Skeletal muscle tissue (tissue), 4 donors: ENCODE measurements around the gene TRIB2. TPM values are rescaled to one million over a fixed set of nuclear protein-coding genes. Genes with fewer than 3 reads are reported as not detected.

Experiments
- H3K27ac ChIP-seq: one replicate; pipeline ENCODE4 v1.7.0; 2013; ENCODE audit warnings: mild to moderate bottlenecking, low read depth, low read length, inconsistent platforms
- H3K27me3 ChIP-seq, 3 donors: one replicate each; pipeline ENCODE4 v1.7.0; 2013; ENCODE audit warnings: low read length in 3 of 3; ENCODE audit not compliant: control insufficient read depth in 3 of 3, insufficient read depth in 3 of 3
- H3K36me3 ChIP-seq, 3 donors: one replicate each; pipeline ENCODE4 v1.7.0; 2013; ENCODE audit warnings: low read length in 3 of 3; ENCODE audit not compliant: control insufficient read depth in 3 of 3, insufficient read depth in 3 of 3
- H3K4me1 ChIP-seq, 3 donors: one replicate each; pipeline ENCODE4 v1.7.0; 2013; ENCODE audit warnings: low read length in 3 of 3, mild to moderate bottlenecking in 3 of 3; ENCODE audit not compliant: control insufficient read depth in 3 of 3, insufficient read depth in 3 of 3
- H3K4me3 ChIP-seq, 3 donors: one replicate each; pipeline ENCODE4 v1.7.0; 2013; ENCODE audit warnings: low read length in 3 of 3
- H3K9ac ChIP-seq, 3 donors: one replicate each; pipeline ENCODE4 v1.7.0; 2013; ENCODE audit warnings: low read length in 3 of 3, mild to moderate bottlenecking in 3 of 3, moderate library complexity in 2 of 3, low read depth in 1 of 3
- H3K9me3 ChIP-seq, 3 donors: one replicate each; pipeline ENCODE4 v1.7.0; 2013; ENCODE audit warnings: low read length in 3 of 3; ENCODE audit not compliant: control insufficient read depth in 3 of 3
- total RNA-seq: library from RNA; depleted of rRNA; stranded (reverse); fragments of >200 nt; gene quantifications from one replicate; pipeline ENCODE4 v1.2.3, GENCODE V29; 2014
- donor health status: Osteomylitis.

The TRIB2 gene
- total RNA-seq, 1 donor from 2014 or later = 38.1 TPM

- H3K4me1 ChIP-seq = peaks cover 31 to 57% (median 45%) of the 10 kb centered on the region in 3 donors
- H3K9me3 ChIP-seq = no peaks in the 10 kb centered on the region
- H3K4me3 ChIP-seq = no peak overlapping the region
- H3K9ac ChIP-seq = no peak overlapping the region
- H3K27me3 ChIP-seq = no peaks in the 10 kb centered on the region
- peak overlapping the region; percentile 38 for H3K27ac ChIP-seq
- H3K36me3 ChIP-seq = peaks cover 19 to 27% (median 22%) of the 10 kb centered on the region in 3 donors
Measured at GRCh38 chr2:12734914-12735654, 18.3 kb downstream of the TRIB2 start.

- peak overlapping the region; percentile 31 for H3K27ac ChIP-seq
- H3K4me3 ChIP-seq = no peak overlapping the region
- no peak overlapping the region for H3K9ac ChIP-seq
- H3K36me3 ChIP-seq = peaks cover 26 to 36% (median 27%) of the 10 kb centered on the region in 3 donors
- H3K27me3 ChIP-seq = no peaks in the 10 kb centered on the region
- H3K4me1 ChIP-seq = peaks cover 23 to 44% (median 29%) of the 10 kb centered on the region in 3 donors
- no peaks in the 10 kb centered on the region for H3K9me3 ChIP-seq
Measured at GRCh38 chr2:12737297-12737696, 20.6 kb downstream of the TRIB2 start.

- H3K9me3 ChIP-seq = no peaks in the 10 kb centered on the region
- peaks cover 26 to 40% (median 29%) of the 10 kb centered on the region in 3 donors for H3K36me3 ChIP-seq
- H3K4me1 ChIP-seq = peaks cover 18 to 37% (median 24%) of the 10 kb centered on the region in 3 donors
- no peaks in the 10 kb centered on the region for H3K27me3 ChIP-seq
- H3K9ac ChIP-seq = no peak overlapping the region
- H3K27ac ChIP-seq = no peak overlapping the region
- no peak overlapping the region for H3K4me3 ChIP-seq
Measured at GRCh38 chr2:12737738-12738485, 21.2 kb downstream of the TRIB2 start.

GRCh38 chr2:12739721-12740254 lies 23.1 kb downstream of the TRIB2 start:
- no peak overlapping the region for H3K4me3 ChIP-seq
- H3K9ac ChIP-seq = no peak overlapping the region
- H3K27ac ChIP-seq = no peak overlapping the region
- H3K36me3 ChIP-seq = peaks cover 24 to 41% (median 32%) of the 10 kb centered on the region in 3 donors
- H3K27me3 ChIP-seq = no peaks in the 10 kb centered on the region
- no peaks in the 10 kb centered on the region for H3K9me3 ChIP-seq
- H3K4me1 ChIP-seq = peaks cover 6 to 20% (median 9%) of the 10 kb centered on the region in 3 donors

- Histone ChIP-seq H3K4me1 (peaks cover 0 to 8% (median 0%) of the 10 kb centered on the region in 3 donors), H3K27ac (no peak overlapping the region), H3K27me3 (no peaks in the 10 kb centered on the region), H3K9me3 (no peaks in the 10 kb centered on the region), H3K4me3 (no peak overlapping the region), H3K36me3 (peaks cover 18 to 41% (median 25%) of the 10 kb centered on the region in 3 donors), H3K9ac (no peak overlapping the region)
Measured at GRCh38 chr2:12741380-12741779, 24.6 kb downstream of the TRIB2 start.

GRCh38 chr2:12742891-12743290 lies 26.2 kb downstream of the TRIB2 start:
- H3K9ac ChIP-seq = no peak overlapping the region
- peaks cover 0 to 5% (median 0%) of the 10 kb centered on the region in 3 donors for H3K4me1 ChIP-seq
- H3K9me3 ChIP-seq = peaks cover 0 to 2% (median 0%) of the 10 kb centered on the region in 3 donors
- H3K27me3 ChIP-seq = no peaks in the 10 kb centered on the region
- no peak overlapping the region for H3K4me3 ChIP-seq
- H3K36me3 ChIP-seq = peaks cover 18 to 33% (median 25%) of the 10 kb centered on the region in 3 donors
- no peak overlapping the region for H3K27ac ChIP-seq

GRCh38 chr2:12750166-12750905 lies 33.6 kb downstream of the TRIB2 start:
- Histone ChIP-seq H3K9me3 (peaks cover 0 to 2% (median 0%) of the 10 kb centered on the region in 3 donors), H3K36me3 (no peaks in the 10 kb centered on the region), H3K27me3 (no peaks in the 10 kb centered on the region), H3K27ac (no peak overlapping the region), H3K4me1 (peaks cover 0 to 3% (median 2%) of the 10 kb centered on the region in 3 donors), H3K4me3 (no peak overlapping the region), H3K9ac (no peak overlapping the region)

- H3K9me3 ChIP-seq = no peaks in the 10 kb centered on the region
- H3K27ac ChIP-seq = peak overlapping the region; percentile 49
- no peaks in the 10 kb centered on the region for H3K27me3 ChIP-seq
- H3K9ac ChIP-seq = no peak overlapping the region
- H3K36me3 ChIP-seq = no peaks in the 10 kb centered on the region
- H3K4me3 ChIP-seq = no peak overlapping the region
- H3K4me1 ChIP-seq = peaks cover 4 to 13% (median 10%) of the 10 kb centered on the region in 3 donors
Measured at GRCh38 chr2:12754643-12755042, 37.9 kb downstream of the TRIB2 start.

GRCh38 chr2:12755384-12755783 lies 38.6 kb downstream of the TRIB2 start:
- no peaks in the 10 kb centered on the region for H3K27me3 ChIP-seq
- H3K36me3 ChIP-seq = no peaks in the 10 kb centered on the region
- H3K9me3 ChIP-seq = no peaks in the 10 kb centered on the region
- H3K4me1 ChIP-seq = peaks cover 4 to 15% (median 10%) of the 10 kb centered on the region in 3 donors
- no peak overlapping the region for H3K27ac ChIP-seq
- no peak overlapping the region for H3K4me3 ChIP-seq
- no peak overlapping the region for H3K9ac ChIP-seq
